Breast epithelium (tissue), 3 donors: Measurements from ENCODE around the gene NUTF2.

ENCODE experiments used
- CTCF ChIP-seq, 3 donors: fragments of 450-650 bp; IDR thresholded peaks; one replicate each; pipeline ENCODE4 v1.5.1; 2016 to 2017; ENCODE audit warnings: antibody characterized with exemption in 3 of 3, mild to moderate bottlenecking in 3 of 3, moderate library complexity in 3 of 3
- POLR2A ChIP-seq: fragments of 450-650 bp; IDR thresholded peaks from one replicate; pipeline ENCODE4 v1.6.1; 2016; ENCODE audit warnings: antibody characterized with exemption, mild to moderate bottlenecking, moderate library complexity

GRCh38 chr16:67884684-67885083, 38.0 kb downstream of the NUTF2 start, which contains the start of gene NRN1L:
- TF ChIP-seq POLR2A = no peak
- TF ChIP-seq CTCF (IDR thresholded peaks at IDR 0.05) = no peak
